Neural cell (in vitro differentiated cells): ENCODE data around the gene RTBDN. TPM values are rescaled to one million over a fixed set of nuclear protein-coding genes. Genes with fewer than 3 reads are reported as not detected.

ENCODE experiments used
- H2AFZ ChIP-seq: fragments of 200-600, 300-800 bp; sonication (generic), shearing (Covaris generic); 2 replicates; pipeline ENCODE4 v1.6.0; 2014; ENCODE audit warnings: low read depth, mild to moderate bottlenecking, antibody characterized with exemption, low read length, moderate library complexity
- H3F3A ChIP-seq: fragments of 200-600 bp; shearing (Covaris generic); 2 replicates; pipeline ENCODE4 v1.6.1; 2016; ENCODE audit warnings: mild to moderate bottlenecking, moderate library complexity, mixed read lengths, antibody characterized with exemption, low read length; ENCODE audit not compliant: insufficient read depth, poor library complexity, severe bottlenecking
- H3K27ac ChIP-seq: fragments of 200-600, 300-800 bp; sonication (generic), shearing (Covaris generic); 2 replicates; pipeline ENCODE4 v1.5.1; 2014; ENCODE audit warnings: mild to moderate bottlenecking, low read length, moderate library complexity
- H3K27me3 ChIP-seq: fragments of 300-800, 200-600 bp; sonication (generic), shearing (Covaris generic); 2 replicates; pipeline ENCODE4 v1.6.0; 2014; ENCODE audit warnings: mild to moderate bottlenecking, low read depth, low read length, moderate library complexity; ENCODE audit not compliant: insufficient read depth
- H3K36me3 ChIP-seq: fragments of 300-800, 200-600 bp; sonication (generic), shearing (Covaris generic); 2 replicates; pipeline ENCODE4 v1.5.1; 2014; ENCODE audit warnings: mild to moderate bottlenecking, antibody characterized with exemption, low read length, moderate library complexity; ENCODE audit not compliant: insufficient read depth
- H3K4me2 ChIP-seq: fragments of 300-800, 200-600 bp; sonication (generic), shearing (Covaris generic); 2 replicates; pipeline ENCODE4 v1.6.0; 2014; ENCODE audit warnings: mild to moderate bottlenecking, low read length
- H3K4me3 ChIP-seq: fragments of 300-800, 200-600 bp; sonication (generic), shearing (Covaris generic); 2 replicates; pipeline ENCODE4 v1.5.1; 2014; ENCODE audit warnings: mild to moderate bottlenecking, low read length, moderate library complexity
- H3K79me2 ChIP-seq: fragments of 200-600 bp; shearing (Covaris generic); replicated peaks from 2 replicates; pipeline ENCODE4 v1.6.0; 2014; ENCODE audit warnings: mild to moderate bottlenecking, low read length, moderate library complexity; ENCODE audit not compliant: insufficient read depth
- H3K9ac ChIP-seq: fragments of 300-800, 200-600 bp; sonication (generic), shearing (Covaris generic); 2 replicates; pipeline ENCODE4 v1.6.1; 2016; ENCODE audit warnings: mild to moderate bottlenecking, low read length, mixed read lengths
- H3K9me2 ChIP-seq: fragments of 200-600 bp; shearing (Covaris generic); 2 replicates; pipeline ENCODE4 v1.6.1; 2016; ENCODE audit warnings: mild to moderate bottlenecking, low read length, mixed read lengths; ENCODE audit not compliant: insufficient read depth
- H3K9me3 ChIP-seq: fragments of 200-600, 300-800 bp; sonication (generic), shearing (Covaris generic); 2 replicates; pipeline ENCODE4 v1.6.1; 2016; ENCODE audit warnings: mild to moderate bottlenecking, mixed run types, low read length, moderate library complexity, mixed read lengths
- H4K20me1 ChIP-seq: fragments of 200-600 bp; shearing (Covaris generic); 2 replicates; pipeline ENCODE4 v1.6.1; 2016; ENCODE audit warnings: mild to moderate bottlenecking, mixed run types; ENCODE audit not compliant: insufficient read depth
- CTCF ChIP-seq: fragments of 450-650 bp; IDR thresholded peaks from 2 replicates; pipeline ENCODE4 v1.5.1; 2014; ENCODE audit warnings: antibody characterized with exemption, mild to moderate bottlenecking, moderate library complexity; ENCODE audit not compliant: poor library complexity, severe bottlenecking
- EZH2 ChIP-seq: fragments of 200-600, 300-800 bp; shearing (Covaris generic), sonication (generic); IDR thresholded peaks from 2 replicates; pipeline ENCODE4 v1.6.1; 2014; ENCODE audit warnings: antibody characterized with exemption, low read length, borderline replicate concordance, mild to moderate bottlenecking; ENCODE audit not compliant: insufficient read depth, poor library complexity, severe bottlenecking
- MXI1 ChIP-seq: fragments of 450-650 bp; conservative IDR thresholded peaks from 2 replicates; pipeline ENCODE4 v1.6.1; 2014; ENCODE audit warnings: antibody characterized with exemption, mild to moderate bottlenecking; ENCODE audit not compliant: poor library complexity, severe bottlenecking
- POLR2AphosphoS5 ChIP-seq: IDR thresholded peaks from 2 replicates; pipeline ENCODE4 v1.6.1; 2012
- RAD21 ChIP-seq: fragments of 450-650 bp; conservative IDR thresholded peaks from 2 replicates; pipeline ENCODE4 v1.6.1; 2014; ENCODE audit warnings: antibody characterized with exemption, mild to moderate bottlenecking, moderate library complexity
- REST ChIP-seq: IDR thresholded peaks from 2 replicates; pipeline ENCODE4 v1.6.1; 2012; ENCODE audit warnings: borderline replicate concordance
- SMC3 ChIP-seq: fragments of 450-650 bp; conservative IDR thresholded peaks from 2 replicates; pipeline ENCODE4 v1.6.1; 2014; ENCODE audit warnings: antibody characterized with exemption, mild to moderate bottlenecking, moderate library complexity; ENCODE audit not compliant: poor library complexity
- polyA plus RNA-seq: library from polyadenylated mRNA; depleted of rRNA; stranded (reverse); fragments of >200 nt; gene quantifications from 2 replicates; pipeline ENCODE4 v1.2.3, GENCODE V29; 2014

RTBDN gene
- polyA plus RNA-seq, 1 donor from 2014 or later, result not detected

- TF ChIP-seq SMC3, result no peak
- no peak for TF ChIP-seq CTCF
- no peak for TF ChIP-seq RAD21
- TF ChIP-seq POLR2AphosphoS5, result no peak
- TF ChIP-seq REST, result no peak
- Histone ChIP-seq H3K4me2 (no peak overlapping the region), H3K9me2 (no peaks in the 10 kb centered on the region), H3K27ac (no peak overlapping the region), H3K36me3 (no peaks in the 10 kb centered on the region), H2AFZ (no peak overlapping the region), H3F3A (no peaks in the 10 kb centered on the region), H3K79me2 (peaks cover 6% of the 10 kb centered on the region), H3K27me3 (peaks cover 53% of the 10 kb centered on the region), H3K4me3 (peak overlapping the region; percentile 79), H4K20me1 (no peaks in the 10 kb centered on the region), H3K9ac (no peak overlapping the region), H3K9me3 (no peaks in the 10 kb centered on the region)
These were observed 788 bp upstream of the RTBDN start for GRCh38 chr19:12834976-12835757.

GRCh38 chr19:12833738-12834565 is 427 bp downstream of the RTBDN start:
- no peaks in the 10 kb centered on the region for H3F3A ChIP-seq
- H3K9me2 ChIP-seq, result no peaks in the 10 kb centered on the region
- H3K36me3 ChIP-seq, result no peaks in the 10 kb centered on the region
- no peaks in the 10 kb centered on the region for H4K20me1 ChIP-seq
- peak overlapping the region; percentile 79 for H3K4me3 ChIP-seq
- H3K4me2 ChIP-seq, result no peak overlapping the region
- TF ChIP-seq POLR2AphosphoS5 (peak; percentile 35), EZH2 (no peak), SMC3 (no peak), MXI1 (no peak), CTCF (peak; percentile 35), RAD21 (no peak)
- no peak overlapping the region for H3K27ac ChIP-seq
- H3K9me3 ChIP-seq, result no peaks in the 10 kb centered on the region
- peaks cover 5% of the 10 kb centered on the region for H3K79me2 ChIP-seq
- H3K9ac ChIP-seq, result peak overlapping the region; percentile 72
- H2AFZ ChIP-seq, result no peak overlapping the region
- H3K27me3 ChIP-seq, result peaks cover 53% of the 10 kb centered on the region
